Measurements from ENCODE around the gene FAM168A.

FAM168A gene, protein sequence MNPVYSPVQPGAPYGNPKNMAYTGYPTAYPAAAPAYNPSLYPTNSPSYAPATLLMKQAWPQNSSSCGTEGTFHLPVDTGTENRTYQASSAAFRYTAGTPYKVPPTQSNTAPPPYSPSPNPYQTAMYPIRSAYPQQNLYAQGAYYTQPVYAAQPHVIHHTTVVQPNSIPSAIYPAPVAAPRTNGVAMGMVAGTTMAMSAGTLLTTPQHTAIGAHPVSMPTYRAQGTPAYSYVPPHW
- 45.8 reads per million, percentile 66 among the genes with 10 or more reads in this experiment for total RNA-seq

DNA sequence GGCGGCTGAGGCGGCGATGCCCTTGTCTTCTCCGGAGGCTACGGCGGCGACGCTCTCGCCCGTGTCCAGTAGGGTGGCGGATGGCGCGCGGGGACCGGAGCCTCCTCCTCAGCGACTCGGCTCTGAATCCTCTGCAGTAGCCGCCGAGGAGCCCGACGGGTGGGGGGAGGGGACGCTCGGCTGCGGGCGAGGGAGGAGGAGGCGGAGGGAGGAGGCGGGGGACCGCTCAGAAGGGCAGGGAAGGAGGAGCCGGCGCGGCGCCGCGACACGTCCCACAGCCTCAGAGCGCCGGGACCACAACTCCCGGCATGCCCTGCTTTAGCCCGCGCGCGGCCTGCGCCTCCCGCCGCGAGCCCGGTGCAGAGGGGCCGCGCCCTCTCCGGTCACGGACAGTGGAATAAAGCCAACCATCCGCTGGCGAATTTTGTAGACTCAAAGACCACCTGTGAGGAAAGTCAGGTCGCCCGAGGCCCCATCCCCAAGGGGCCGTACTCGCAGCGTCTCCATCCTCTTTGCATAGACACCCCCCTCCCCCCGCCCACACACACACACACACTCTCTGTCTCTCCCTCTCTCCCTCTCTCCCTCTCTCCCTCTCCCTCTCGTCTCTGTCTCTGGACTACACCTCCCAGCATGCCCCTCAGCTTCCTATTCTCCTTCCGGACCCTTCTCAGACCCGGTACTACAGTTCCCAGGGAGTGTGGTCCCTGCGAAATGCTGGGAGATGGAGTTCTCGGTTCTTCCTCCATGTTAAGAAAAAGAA, at the start of gene FAM168A:
Gene FAM168A (minus strand): TSS at position 157 of the 763 bp plus-strand sequence. CDS start 129,638 bp downstream, outside the sequence.
- DNase-seq, result peak; percentile 88

DNA sequence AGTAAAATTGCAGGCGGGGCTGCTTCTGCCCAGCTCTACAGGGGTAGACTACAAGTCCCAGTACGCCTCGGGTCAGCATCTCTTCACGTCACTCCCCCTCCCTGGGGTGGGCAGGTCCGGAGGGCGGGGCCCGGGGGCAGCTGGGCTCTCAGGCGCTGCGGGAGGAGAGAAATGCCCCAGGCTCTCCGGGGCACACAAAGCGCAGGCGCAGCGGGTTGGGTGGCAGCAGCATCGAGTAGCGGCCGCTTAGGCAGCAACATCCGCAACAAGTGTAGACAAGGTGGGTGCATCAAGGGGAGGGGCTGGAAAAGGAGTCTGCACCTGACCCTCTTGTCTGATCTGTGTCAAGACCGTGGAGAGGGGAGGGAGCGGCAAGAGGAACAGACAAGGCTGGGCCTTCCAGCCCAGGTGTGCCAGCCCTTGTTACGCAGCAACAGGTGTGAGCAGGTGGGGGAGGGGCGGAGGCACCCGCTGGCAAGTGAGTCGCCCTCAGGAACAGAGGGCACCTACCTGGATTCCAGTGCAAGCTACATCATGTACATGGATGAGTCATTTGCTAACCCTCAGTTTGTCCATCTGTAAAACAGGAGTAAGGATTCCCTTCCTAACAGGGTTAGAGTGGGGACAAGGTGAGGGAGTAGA, 49.7 kb upstream of the FAM168A start:
- DNase-seq, result peak; percentile 87

- DNase-seq, result no peak
These were observed 48.2 kb upstream of the FAM168A start, which contains the start of gene PLEKHB1 for GRCh38 chr11:73645972-73646631. TSS of gene PLEKHB1 (plus strand) at chr11:73646581. CDS start at chr11:73646609, 28 bp downstream.

DNA sequence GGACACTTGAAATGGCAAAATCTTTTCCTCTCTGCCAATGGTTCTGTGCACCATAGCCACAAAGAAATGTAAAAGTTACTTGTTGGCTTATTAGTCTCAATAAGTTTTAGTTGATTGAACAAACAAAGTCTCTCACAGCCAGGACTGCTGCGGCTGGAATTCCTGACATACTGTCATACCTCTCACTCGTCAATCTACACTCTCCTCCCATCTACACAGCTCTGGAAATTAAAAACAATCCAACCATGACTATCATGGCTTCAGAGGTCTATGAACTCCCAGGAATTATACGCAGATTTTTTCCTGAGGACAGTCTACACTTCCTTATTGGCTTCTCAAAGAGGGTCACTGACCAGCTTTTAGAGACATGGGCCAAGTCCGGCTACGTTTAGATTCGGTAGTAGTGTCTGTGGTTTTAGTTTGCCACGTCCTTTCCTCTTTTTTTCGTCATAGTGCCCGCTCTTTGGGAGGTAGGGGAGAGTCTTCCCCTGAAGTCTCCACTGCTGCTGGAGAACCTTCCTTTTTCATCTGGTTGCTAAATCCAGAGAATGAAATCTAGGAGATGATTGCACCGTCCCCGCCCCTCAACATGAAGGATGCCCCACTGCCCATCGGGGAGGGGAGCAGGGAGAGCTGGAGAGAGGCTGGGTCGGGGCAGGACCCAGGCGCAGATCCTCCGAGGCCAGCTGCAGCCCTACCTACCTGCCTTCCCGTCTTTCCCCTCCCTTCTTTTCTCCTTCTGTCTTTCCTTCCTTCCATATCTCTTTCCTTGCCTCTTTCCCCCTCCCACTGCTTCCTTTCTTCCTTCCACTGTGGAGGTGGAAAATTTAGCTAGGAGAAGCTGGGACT, 47.4 kb upstream of the FAM168A start:
- no peak for DNase-seq

DNA sequence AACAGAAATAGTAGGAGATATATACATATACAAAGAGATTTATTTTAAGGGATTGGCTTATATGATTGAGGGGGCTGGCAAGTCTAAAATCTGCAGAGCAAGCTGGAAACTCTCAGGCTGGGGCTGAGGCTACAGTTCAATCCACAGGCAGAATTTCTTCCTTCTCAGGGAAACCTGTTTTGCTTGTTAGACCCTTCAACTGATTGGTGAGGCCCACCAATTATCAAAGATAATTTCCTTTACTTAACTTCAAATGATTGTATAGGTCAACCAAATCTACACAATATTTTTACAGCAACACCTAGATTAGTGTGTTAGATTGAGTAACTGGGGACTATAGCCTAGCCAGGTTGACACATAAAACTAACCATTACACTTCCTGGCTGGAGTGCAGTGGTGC, 43.8 kb upstream of the FAM168A start:
- DNase-seq, result no peak

- DNase-seq, result no peak
These were observed 42.7 kb upstream of the FAM168A start for GRCh38 chr11:73640592-73640991.

DNA sequence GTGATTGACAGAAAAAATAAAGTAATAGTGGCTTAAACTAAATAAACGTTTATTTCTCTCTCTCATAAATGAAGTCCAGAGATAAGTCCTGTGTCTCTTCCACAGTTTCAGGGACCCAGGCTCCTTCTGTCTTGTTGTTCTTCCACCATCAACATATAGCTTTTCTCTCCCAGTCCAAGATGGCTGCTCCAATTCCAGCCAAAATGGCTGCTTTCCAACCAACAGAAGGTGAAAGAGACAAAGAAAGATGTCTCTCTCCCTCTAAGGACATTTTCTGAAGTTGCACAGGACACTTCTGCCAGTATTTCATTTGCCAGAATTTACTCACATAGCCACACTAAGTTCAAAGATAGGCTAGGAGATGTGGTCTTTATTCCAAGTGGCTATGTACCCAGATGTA, 39.1 kb upstream of the FAM168A start:
- no peak for DNase-seq

- no peak for DNase-seq
These were observed 38.3 kb upstream of the FAM168A start for GRCh38 chr11:73636249-73636648.

- DNase-seq, result no peak
These were observed 37.8 kb upstream of the FAM168A start for GRCh38 chr11:73635721-73636120.

- DNase-seq, result no peak
These were observed 36.1 kb upstream of the FAM168A start for GRCh38 chr11:73633999-73634398.

DNA sequence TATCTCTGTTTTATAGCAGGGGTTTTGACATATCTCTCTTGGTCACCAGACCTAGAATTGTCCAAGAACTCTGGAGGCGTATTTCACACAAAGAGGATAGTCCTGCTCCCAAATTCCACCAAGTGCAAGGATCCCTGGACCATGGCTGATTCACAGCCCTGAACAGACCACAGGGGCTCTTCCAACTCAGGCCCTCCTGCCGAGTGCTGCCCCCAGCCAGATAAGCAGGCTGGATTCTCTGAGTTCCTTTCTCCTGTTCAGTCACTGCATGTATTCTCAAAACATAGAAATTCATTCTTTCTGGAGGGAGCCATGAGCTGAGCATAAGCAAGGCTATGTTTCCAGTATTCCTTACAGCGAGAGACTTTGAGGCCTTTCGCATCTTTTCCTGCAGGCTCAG, 35.1 kb upstream of the FAM168A start:
- DNase-seq, result no peak

- no peak for DNase-seq
These were observed 32.0 kb upstream of the FAM168A start for GRCh38 chr11:73629907-73630306.

DNA sequence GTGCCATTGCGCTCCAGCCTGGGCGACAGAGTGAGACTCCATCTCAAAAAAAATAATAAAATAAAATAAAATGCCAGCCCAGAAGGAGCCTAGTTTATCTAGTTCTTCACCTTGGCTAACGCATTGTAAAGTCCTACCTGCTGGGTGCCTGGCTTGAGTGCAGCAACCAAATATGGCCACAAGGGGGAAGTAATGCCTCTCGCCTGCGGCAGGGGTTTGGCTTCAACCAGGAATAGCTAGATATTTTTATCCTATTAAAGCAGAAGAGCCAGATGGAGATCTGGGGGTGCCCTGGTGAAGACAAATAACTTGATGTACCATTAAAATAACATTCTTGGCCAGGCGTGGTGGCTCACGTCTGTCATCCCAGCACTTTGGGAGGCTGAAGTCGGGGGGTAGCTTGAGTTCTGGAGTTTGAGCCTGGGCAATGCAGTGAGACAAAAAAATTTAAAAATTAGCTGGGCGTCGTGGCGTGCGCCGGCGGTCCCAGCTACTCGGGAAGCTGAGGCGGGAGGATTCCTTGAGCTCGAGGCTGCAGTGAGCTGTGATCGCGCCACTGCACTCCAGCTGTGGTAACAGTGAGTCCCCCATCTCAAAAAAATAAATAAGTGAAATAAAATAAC, 27.9 kb upstream of the FAM168A start:
- DNase-seq, result peak; percentile 59

DNA sequence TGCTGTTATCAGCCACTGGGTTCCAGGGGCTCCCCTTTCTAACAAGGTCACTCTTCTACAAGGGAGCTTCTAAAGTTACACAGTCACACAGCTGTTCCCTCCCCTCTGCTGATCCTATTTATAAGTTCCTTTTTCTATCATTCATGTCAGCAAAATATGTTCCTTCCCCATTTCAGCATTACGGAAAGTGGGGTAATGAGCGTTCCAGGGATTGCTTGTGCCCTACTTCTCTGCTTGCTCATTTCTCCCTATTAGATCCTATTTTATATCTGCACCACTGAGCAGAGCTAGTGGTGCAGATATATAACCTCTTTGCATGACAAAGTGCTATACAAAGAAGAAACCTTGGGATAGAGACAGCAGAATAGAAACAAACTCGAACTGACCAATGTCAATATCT, 25.8 kb upstream of the FAM168A start:
- DNase-seq, result no peak

DNA sequence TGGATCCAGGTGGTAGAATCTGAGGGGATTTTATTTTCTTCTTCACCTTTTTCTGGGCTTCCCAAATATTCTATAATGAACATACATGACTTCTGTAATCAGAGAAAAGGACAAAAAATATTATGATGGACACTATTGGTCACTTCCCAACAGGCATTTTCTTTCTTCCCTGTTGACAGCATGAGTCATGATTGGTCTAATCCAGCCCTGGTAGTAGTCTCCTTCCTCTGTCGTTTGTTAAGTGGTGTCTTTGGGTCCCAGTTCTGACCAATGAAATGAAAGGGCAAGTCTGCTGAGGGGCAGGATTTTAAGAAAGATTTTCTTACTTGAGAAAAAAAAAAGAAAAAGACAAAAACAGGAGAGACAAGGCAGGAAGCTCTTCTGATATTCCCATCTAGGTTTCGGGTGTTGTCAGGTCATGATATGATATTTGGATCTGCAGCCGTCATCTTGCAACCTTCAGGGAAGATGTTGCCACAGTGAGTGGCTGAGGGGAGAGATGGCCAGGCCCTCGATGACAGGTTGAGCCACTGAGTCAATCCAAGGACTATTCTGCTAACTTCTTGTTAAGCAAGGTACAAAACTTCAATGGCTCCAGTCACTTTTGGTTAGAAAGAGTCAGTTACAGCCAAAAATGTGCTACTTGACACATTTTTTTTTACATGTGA, 25.1 kb upstream of the FAM168A start:
- no peak for DNase-seq

GRCh38 chr11:73614591-73614990, 16.7 kb upstream of the FAM168A start:
- DNase-seq, result no peak

DNA sequence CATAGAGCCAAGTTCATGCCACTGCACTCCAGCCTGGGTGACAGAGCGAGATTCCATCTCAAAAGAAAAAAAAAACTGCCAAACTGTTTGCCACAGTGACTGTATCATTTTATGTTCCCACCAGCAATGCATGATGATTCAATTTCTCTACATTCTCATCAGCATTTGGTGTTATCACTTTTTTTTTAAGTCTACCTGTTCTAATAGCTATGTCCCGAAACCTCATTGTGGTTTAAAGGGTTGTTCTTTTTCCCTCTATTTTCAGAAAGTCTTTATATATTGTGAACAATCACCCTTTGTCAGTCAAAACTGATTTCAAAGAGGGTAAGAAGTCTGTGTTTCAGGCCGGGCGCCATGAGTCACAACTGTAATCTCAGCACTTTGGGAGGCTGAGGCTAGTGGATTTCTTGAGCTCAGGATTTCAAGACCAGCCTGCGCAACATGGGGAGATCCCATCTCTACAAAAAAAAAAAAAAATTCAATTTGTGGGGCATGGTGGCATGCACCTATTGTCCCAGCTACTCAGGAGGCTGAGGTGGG, 14.8 kb upstream of the FAM168A start:
- DNase-seq, result no peak

GRCh38 chr11:73598719-73599379, 937 bp upstream of the FAM168A start:
- no peak for DNase-seq

DNA sequence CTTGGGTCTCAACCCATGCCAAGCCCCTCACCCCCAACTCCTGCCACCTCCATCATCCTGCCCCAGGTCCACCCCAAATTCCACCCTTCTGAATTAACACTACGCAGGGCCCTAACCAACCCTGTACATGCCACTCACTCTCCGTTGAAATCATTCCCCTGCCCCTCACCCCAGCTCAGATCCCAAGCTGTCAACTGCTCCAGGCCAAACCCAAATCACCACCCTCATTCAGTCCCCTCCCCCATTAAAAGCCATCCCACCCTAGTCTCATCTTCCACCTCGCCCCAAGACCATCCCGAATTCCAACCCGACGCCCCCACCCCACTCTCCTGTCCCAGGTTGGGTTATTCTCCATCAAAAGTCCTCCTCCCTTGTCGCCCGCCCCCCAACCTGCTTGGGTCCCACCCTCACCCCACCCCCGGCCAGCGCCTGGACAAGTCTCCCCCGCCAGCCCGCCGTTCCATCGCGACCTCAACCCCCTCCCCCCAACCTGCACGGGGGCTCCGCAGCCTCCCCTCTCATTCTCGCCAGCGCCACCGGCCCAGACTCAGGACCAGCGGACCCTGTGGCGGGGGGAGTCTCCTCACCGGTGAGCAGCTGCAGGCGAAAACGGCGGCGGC, 466 bp downstream of the FAM168A start:
- DNase-seq, result no peak

DNA sequence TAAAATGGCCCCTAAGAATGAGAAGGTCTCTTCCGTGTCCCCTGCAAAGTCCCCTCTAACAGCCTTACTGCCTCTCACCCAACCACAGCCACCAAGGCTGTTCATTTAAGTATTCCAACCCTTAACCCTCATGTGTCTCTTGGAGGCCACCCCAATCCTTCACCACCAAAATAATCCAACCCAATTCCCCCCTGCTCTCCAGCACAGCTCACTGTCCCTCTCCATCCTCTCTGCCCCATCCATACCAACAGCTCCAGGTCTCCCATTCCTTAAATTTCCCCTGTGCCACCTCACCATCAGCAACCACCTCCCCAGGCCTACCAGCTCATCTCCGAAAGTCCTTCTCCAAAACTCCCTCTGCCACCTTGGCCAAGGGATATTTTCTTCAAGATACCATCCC, 1.4 kb downstream of the FAM168A start:
- DNase-seq, result no peak
